ENCODE results near the gene SECISBP2L.

Gene SECISBP2L

GRCh38 chr15:49055630-49056029, 9.4 kb upstream of the SECISBP2L start:
- DNase-seq = no peak

- no peak for DNase-seq
Measured at GRCh38 chr15:49052662-49053061, 6.4 kb upstream of the SECISBP2L start.

GRCh38 chr15:49047456-49047855, 1.2 kb upstream of the SECISBP2L start:
- DNase-seq = no peak

GRCh38 chr15:49045751-49046219, 461 bp downstream of the SECISBP2L start:
- DNase-seq = no peak

- no peak for DNase-seq
Measured at GRCh38 chr15:49044766-49045606, 1.3 kb downstream of the SECISBP2L start.

- DNase-seq = no peak
Measured at GRCh38 chr15:49044002-49044401, 2.2 kb downstream of the SECISBP2L start.

GRCh38 chr15:49042165-49042564, 4.1 kb downstream of the SECISBP2L start:
- no peak for DNase-seq

- no peak for DNase-seq
Measured at GRCh38 chr15:49041426-49041825, 4.8 kb downstream of the SECISBP2L start.

- DNase-seq = no peak
Measured at GRCh38 chr15:49040151-49040550, 6.1 kb downstream of the SECISBP2L start.

- no peak for DNase-seq
Measured at GRCh38 chr15:49038382-49038781, 7.9 kb downstream of the SECISBP2L start.

GRCh38 chr15:49037546-49037940, 8.7 kb downstream of the SECISBP2L start:
- DNase-seq = no peak

- DNase-seq = no peak
Measured at GRCh38 chr15:49036650-49037545, 9.3 kb downstream of the SECISBP2L start.

GRCh38 chr15:49035825-49036224, 10.4 kb downstream of the SECISBP2L start:
- DNase-seq = no peak

- DNase-seq = no peak
Measured at GRCh38 chr15:49032601-49033145, 13.6 kb downstream of the SECISBP2L start.

GRCh38 chr15:49031804-49032203, 14.4 kb downstream of the SECISBP2L start:
- DNase-seq = no peak

- no peak for DNase-seq
Measured at GRCh38 chr15:49026700-49027099, 19.5 kb downstream of the SECISBP2L start.

GRCh38 chr15:49024840-49025239, 21.4 kb downstream of the SECISBP2L start:
- DNase-seq = no peak

- no peak for DNase-seq
Measured at GRCh38 chr15:49023354-49023753, 22.9 kb downstream of the SECISBP2L start.

- DNase-seq = no peak
Measured at GRCh38 chr15:49015896-49016295, 30.4 kb downstream of the SECISBP2L start.

GRCh38 chr15:48999314-48999713, 46.9 kb downstream of the SECISBP2L start:
- no peak for DNase-seq

GRCh38 chr15:48996276-48996675, 50.0 kb downstream of the SECISBP2L start:
- no peak for DNase-seq

- no peak for DNase-seq
Measured at GRCh38 chr15:48993380-48993779, 52.9 kb downstream of the SECISBP2L start.

- DNase-seq = no peak
Measured at GRCh38 chr15:48992545-48992944, 53.7 kb downstream of the SECISBP2L start.
